ENCODE data around the gene BBX.
"Not testable (repeated sequence)": the region's sequence is repeated elsewhere in the genome, so short reads cannot be mapped to it uniquely, and the experiment has no call there.

BBX gene

GRCh38 chr3:107543666-107544065 lies 20.9 kb downstream of the BBX start:
- DNase-seq = no peak

GRCh38 chr3:107545680-107546120 lies 22.9 kb downstream of the BBX start:
- DNase-seq = no peak

- no peak for DNase-seq
These were observed 25.8 kb downstream of the BBX start for GRCh38 chr3:107548601-107549000.

GRCh38 chr3:107555359-107555758 lies 32.6 kb downstream of the BBX start:
- DNase-seq = no peak

GRCh38 chr3:107557743-107558142 lies 35.0 kb downstream of the BBX start:
- DNase-seq = no peak

- no peak for DNase-seq
These were observed 37.4 kb downstream of the BBX start for GRCh38 chr3:107560166-107560565.

GRCh38 chr3:107561980-107562379 lies 39.2 kb downstream of the BBX start:
- DNase-seq = no peak

- DNase-seq = no peak
These were observed 40.3 kb downstream of the BBX start for GRCh38 chr3:107562969-107563529.

GRCh38 chr3:107565244-107565643 lies 42.5 kb downstream of the BBX start:
- not testable (repeated sequence) for DNase-seq

GRCh38 chr3:107571089-107571488 lies 48.3 kb downstream of the BBX start:
- not testable (repeated sequence) for DNase-seq

GRCh38 chr3:107571492-107571891 lies 48.7 kb downstream of the BBX start:
- DNase-seq = not testable (repeated sequence)

GRCh38 chr3:107574650-107575049 lies 51.9 kb downstream of the BBX start:
- DNase-seq = no peak

GRCh38 chr3:107578091-107578490 lies 55.3 kb downstream of the BBX start:
- no peak for DNase-seq

- DNase-seq = no peak
These were observed 55.8 kb downstream of the BBX start for GRCh38 chr3:107578523-107578922.

GRCh38 chr3:107579371-107579770 lies 56.6 kb downstream of the BBX start:
- DNase-seq = no peak

GRCh38 chr3:107581230-107581629 lies 58.5 kb downstream of the BBX start:
- DNase-seq = no peak

GRCh38 chr3:107588217-107588616 lies 65.5 kb downstream of the BBX start:
- DNase-seq = no peak

GRCh38 chr3:107589454-107589853 lies 66.7 kb downstream of the BBX start:
- DNase-seq = no peak

GRCh38 chr3:107590786-107591185 lies 68.0 kb downstream of the BBX start:
- DNase-seq = no peak

- no peak for DNase-seq
These were observed 69.3 kb downstream of the BBX start for GRCh38 chr3:107592073-107592472.

- no peak for DNase-seq
These were observed 72.1 kb downstream of the BBX start for GRCh38 chr3:107594870-107595269.

- no peak for DNase-seq
These were observed 73.9 kb downstream of the BBX start for GRCh38 chr3:107596639-107597038.

GRCh38 chr3:107598926-107599771 lies 76.4 kb downstream of the BBX start:
- no peak for DNase-seq

GRCh38 chr3:107599772-107600145 lies 77.0 kb downstream of the BBX start:
- DNase-seq = no peak

GRCh38 chr3:107600780-107601179 lies 78.0 kb downstream of the BBX start:
- DNase-seq = no peak

Data from NCI-H1694 (cell line).